Liver (tissue), 9 donors: ENCODE measurements around the gene CABLES1. TPM values are rescaled to one million over a fixed set of nuclear protein-coding genes. Genes with fewer than 3 reads are reported as not detected.

Source experiments
- DNase-seq: peaks from one replicate; pipeline ENCODE4 v3.0.0-alpha.2; 2017; ENCODE audit warnings: low spot score
- H3K27ac ChIP-seq, 2 donors: one replicate each; pipeline ENCODE4 v1.7.0; 2013; ENCODE audit warnings: inconsistent platforms in 2 of 2, low read length in 2 of 2, control low read depth in 1 of 2, low read depth in 1 of 2, mild to moderate bottlenecking in 1 of 2
- H3K27me3 ChIP-seq, 4 donors: one replicate each; pipeline versions ENCODE4 v1.6.1 to v1.7.0; 2013; ENCODE audit warnings: low read length in 3 of 4, inconsistent platforms in 1 of 4, mild to moderate bottlenecking in 1 of 4, moderate library complexity in 1 of 4; ENCODE audit not compliant: control insufficient read depth in 4 of 4, insufficient read depth in 4 of 4
- H3K36me3 ChIP-seq, 4 donors: one replicate each; pipeline versions ENCODE4 v1.6.1 to v1.7.0; 2013; ENCODE audit warnings: low read length in 3 of 4, mild to moderate bottlenecking in 3 of 4, low read depth in 1 of 4, moderate library complexity in 1 of 4; ENCODE audit not compliant: control insufficient read depth in 4 of 4, insufficient read depth in 3 of 4
- H3K4me1 ChIP-seq, 4 donors: one replicate each; pipeline versions ENCODE4 v1.6.1 to v1.7.0; 2013; ENCODE audit warnings: low read length in 3 of 4, mild to moderate bottlenecking in 3 of 4, moderate library complexity in 1 of 4; ENCODE audit not compliant: control insufficient read depth in 4 of 4, insufficient read depth in 4 of 4
- H3K4me3 ChIP-seq, 3 donors: one replicate each; pipeline versions ENCODE4 v1.6.1 to v1.7.0; 2013; ENCODE audit warnings: low read length in 3 of 3, control low read depth in 1 of 3, low read depth in 1 of 3, mild to moderate bottlenecking in 1 of 3
- H3K9ac ChIP-seq, 2 donors: one replicate each; pipeline ENCODE4 v1.7.0; 2013; ENCODE audit warnings: low read length in 2 of 2, mild to moderate bottlenecking in 2 of 2, moderate library complexity in 2 of 2, control low read depth in 1 of 2, low read depth in 1 of 2
- H3K9me3 ChIP-seq, 4 donors: one replicate each; pipeline versions ENCODE4 v1.6.1 to v1.7.0; 2013; ENCODE audit warnings: low read length in 3 of 4; ENCODE audit not compliant: control insufficient read depth in 4 of 4
- FOXA1 ChIP-seq: IDR thresholded peaks from 2 replicates; pipeline ENCODE4 v1.6.1; 2016; ENCODE audit warnings: antibody characterized with exemption
- GABPA ChIP-seq, 2 donors: IDR thresholded peaks in 1 of 2; conservative IDR thresholded peaks in 1 of 2; 2 replicates each; pipeline ENCODE4 v1.6.1; 2016; ENCODE audit warnings: antibody characterized with exemption in 2 of 2, mild to moderate bottlenecking in 1 of 2, moderate library complexity in 1 of 2
- NR2F2 ChIP-seq: IDR thresholded peaks from 2 replicates; pipeline ENCODE4 v1.6.1; 2016; ENCODE audit warnings: antibody characterized with exemption
- RAD21 ChIP-seq, 2 donors: IDR thresholded peaks; 2 replicates each; pipeline ENCODE4 v1.6.1; 2016; ENCODE audit warnings: antibody characterized with exemption in 2 of 2, mild to moderate bottlenecking in 2 of 2
- RXRA ChIP-seq, 2 donors: IDR thresholded peaks; 2 replicates each; pipeline ENCODE4 v1.6.1; 2017 to 2018; ENCODE audit warnings: antibody characterized with exemption in 2 of 2, mild to moderate bottlenecking in 1 of 2
- SP1 ChIP-seq: IDR thresholded peaks from 2 replicates; pipeline ENCODE4 v1.6.1; 2018; ENCODE audit warnings: antibody characterized with exemption, mild to moderate bottlenecking
- TAF1 ChIP-seq: conservative IDR thresholded peaks from 2 replicates; pipeline ENCODE4 v1.6.1; 2016; ENCODE audit warnings: antibody characterized with exemption, mild to moderate bottlenecking
- YY1 ChIP-seq: IDR thresholded peaks from 2 replicates; pipeline ENCODE4 v1.6.1; 2016; ENCODE audit warnings: antibody characterized with exemption, mild to moderate bottlenecking
- WGBS: extraction: QIAGEN DNeasy Blood & Tissue Kit; methylation state at CpG from one replicate; pipeline ENCODE4 v1.1.7; 2013; 5-methylcytosine and 5-hydroxymethylcytosine counted together
- polyA plus RNA-seq, 2 donors: library from polyadenylated mRNA; stranded (reverse) in 1 of 2; unstranded in 1 of 2; fragments of 200-250 nt in 1 of 2; fragments of >200 nt in 1 of 2; fragmentation: Nextera tagmentation in 1 of 2; extraction: Ambion mirVana in 1 of 2; gene quantifications; one replicate each; pipeline versions ENCODE4 v1.2.1 to v1.2.3, GENCODE V29; 2013 to 2015
- total RNA-seq, 2 donors: library from RNA; depleted of rRNA; stranded (reverse); fragments of >200 nt; gene quantifications; one replicate each; pipeline ENCODE4 v1.2.3, GENCODE V29; 2014
- TF ChIP-seq, protein P1 (sequence below): IDR thresholded peaks from 2 replicates; pipeline ENCODE4 v1.6.1; 2016; ENCODE audit warnings: antibody characterized with exemption
- TF ChIP-seq, protein P2 (sequence below): IDR thresholded peaks from 2 replicates; pipeline ENCODE4 v1.6.1; 2016; ENCODE audit warnings: antibody characterized with exemption
- TF ChIP-seq, protein P3 (sequence below): fragments of 150-350 bp; IDR thresholded peaks from 2 replicates; pipeline ENCODE4 v1.5.1; 2017; ENCODE audit warnings: improper control_type of control experiment, low read depth, low read length; ENCODE audit not compliant: missing input control
- TF ChIP-seq, protein P4 (sequence below): IDR thresholded peaks from 2 replicates; pipeline ENCODE4 v1.6.1; 2016; ENCODE audit warnings: antibody characterized with exemption, mild to moderate bottlenecking
- donor health status: healthy.
- donor health status: healthy.
- donor health status: healthy.
- donor health status: healthy.
- donor health status: healthy.

CABLES1 gene
- total and polyA plus RNA-seq, 4 donors = 3.3 to 8.9 (median 4.5) TPM

DNA sequence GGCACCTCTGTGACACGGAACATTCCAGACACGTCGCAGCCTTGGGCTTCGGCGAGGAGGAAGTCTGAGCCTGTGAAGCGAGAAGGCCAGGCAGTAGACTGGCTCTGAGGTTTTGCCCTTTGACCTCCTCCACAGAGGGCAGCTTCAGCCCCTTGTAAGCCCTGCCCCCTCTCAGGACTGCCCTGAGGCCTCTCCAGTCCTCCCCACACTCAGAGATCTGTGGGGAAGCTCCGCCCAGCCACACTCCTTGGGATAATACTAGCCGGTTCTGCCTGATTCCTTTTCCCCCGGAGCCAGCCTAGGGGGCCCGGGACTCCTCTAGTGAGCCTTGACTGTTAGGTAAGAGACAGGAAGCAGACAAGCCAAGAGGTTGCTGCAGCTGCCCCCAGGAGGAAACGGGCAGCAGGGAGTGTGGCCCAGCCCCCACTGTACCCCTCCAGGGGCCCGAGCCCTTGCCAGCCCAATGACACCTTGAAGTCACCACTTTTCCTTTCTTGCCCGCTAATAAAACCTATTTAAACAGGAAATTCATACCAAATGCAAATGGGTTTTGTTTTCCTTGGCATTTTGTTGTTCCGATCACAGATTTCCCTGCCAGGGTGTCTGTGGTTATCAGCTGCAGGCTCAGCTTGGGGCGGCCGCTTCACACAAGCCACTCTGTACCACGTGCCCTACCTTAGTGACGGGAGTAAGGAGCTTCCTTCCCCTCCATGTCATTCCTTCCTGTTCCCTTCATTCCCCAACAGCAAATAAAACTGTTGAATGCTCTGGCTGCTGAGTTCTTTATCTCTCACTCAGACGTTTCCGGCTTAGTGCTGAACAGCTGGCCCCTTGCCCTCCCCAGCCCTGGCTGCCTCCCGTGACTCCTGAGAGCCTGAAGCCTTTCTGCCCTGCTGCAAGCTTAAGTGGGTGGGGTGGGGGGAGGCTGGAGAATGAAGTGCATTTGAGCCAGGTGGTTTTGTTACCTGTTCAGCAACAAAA is 124.7 kb downstream of the CABLES1 start:
- Histone ChIP-seq H3K36me3 (peaks cover 0 to 4% (median under 1%) of the 10 kb centered on the region in 4 donors), H3K27me3 (no peaks in the 10 kb centered on the region), H3K9me3 (no peaks in the 10 kb centered on the region), H3K9ac (peak overlapping the region in 1 of 2 donors; percentile 27), H3K4me3 (peak overlapping the region in 2 of 3 donors; percentile 11 to 20), H3K4me1 (peaks cover 9 to 28% (median 12%) of the 10 kb centered on the region in 4 donors), H3K27ac (peak overlapping the region; percentile 76 to 84)
- peak; percentile 43 for DNase-seq
- 34% methylated on average over 21 of the region's 21 CpGs for WGBS
- TF ChIP-seq RXRA (IDR thresholded peaks at IDR 0.05) = peak; percentile 30 to 35
- peak; percentile 20 to 67 for TF ChIP-seq RAD21 (IDR thresholded peaks at IDR 0.05)
- TF ChIP-seq, protein P1, sequence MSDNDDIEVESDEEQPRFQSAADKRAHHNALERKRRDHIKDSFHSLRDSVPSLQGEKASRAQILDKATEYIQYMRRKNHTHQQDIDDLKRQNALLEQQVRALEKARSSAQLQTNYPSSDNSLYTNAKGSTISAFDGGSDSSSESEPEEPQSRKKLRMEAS = peak; percentile 49
- peak; percentile 93 for TF ChIP-seq NR2F2
- TF ChIP-seq SP1 = peak; percentile 46
- no peak for TF ChIP-seq YY1

DNA sequence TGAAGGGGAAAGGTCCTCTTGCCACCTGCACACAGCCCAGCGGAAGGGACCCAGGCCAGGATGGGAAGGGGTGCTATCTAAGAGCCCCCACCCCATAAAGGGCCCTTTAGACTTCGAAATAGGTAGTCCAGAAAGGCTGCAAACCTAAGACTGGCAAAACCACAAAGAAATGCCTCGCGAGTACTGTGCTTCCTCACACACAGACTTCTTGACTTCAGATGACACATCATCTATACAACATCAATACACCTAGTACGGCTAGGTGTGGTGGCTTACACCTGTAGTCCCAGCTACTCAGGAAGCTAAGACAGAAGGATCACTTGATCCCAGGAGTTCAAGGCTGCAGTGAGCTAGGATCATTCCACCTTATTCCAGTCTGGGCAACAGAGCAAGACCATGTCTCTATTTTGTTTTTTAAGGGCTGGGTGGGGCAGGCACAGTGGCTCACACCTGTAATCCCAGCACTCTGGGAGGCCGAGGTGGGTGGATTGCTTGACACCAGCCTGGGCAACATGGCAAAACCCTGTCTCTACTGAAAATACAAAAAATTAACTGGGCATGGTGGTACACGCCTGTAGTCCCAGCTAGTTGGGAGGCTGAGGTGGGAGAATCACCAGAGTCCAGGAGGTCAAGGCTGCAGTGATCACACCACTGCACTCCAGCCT is 125.8 kb downstream of the CABLES1 start:
- DNase-seq = no peak
- Histone ChIP-seq H3K9ac (no peak overlapping the region), H3K36me3 (peaks cover 0 to 4% (median 0%) of the 10 kb centered on the region in 4 donors), H3K4me3 (no peak overlapping the region), H3K9me3 (no peaks in the 10 kb centered on the region), H3K4me1 (peaks cover 9 to 28% (median 12%) of the 10 kb centered on the region in 4 donors), H3K27me3 (no peaks in the 10 kb centered on the region), H3K27ac (no peak overlapping the region)
- 84% methylated on average over 7 of the region's 7 CpGs for WGBS
- TF ChIP-seq NR2F2 (no peak), RXRA (IDR thresholded peaks at IDR 0.05) (no peak), FOXA1 (no peak), GABPA (IDR thresholded peaks at IDR 0.05 in 1 of 2, conservative IDR thresholded peaks at IDR 0.05 in 1 of 2) (no peak)
- TF ChIP-seq, protein P2, sequence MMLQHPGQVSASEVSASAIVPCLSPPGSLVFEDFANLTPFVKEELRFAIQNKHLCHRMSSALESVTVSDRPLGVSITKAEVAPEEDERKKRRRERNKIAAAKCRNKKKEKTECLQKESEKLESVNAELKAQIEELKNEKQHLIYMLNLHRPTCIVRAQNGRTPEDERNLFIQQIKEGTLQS = no peak

DNA sequence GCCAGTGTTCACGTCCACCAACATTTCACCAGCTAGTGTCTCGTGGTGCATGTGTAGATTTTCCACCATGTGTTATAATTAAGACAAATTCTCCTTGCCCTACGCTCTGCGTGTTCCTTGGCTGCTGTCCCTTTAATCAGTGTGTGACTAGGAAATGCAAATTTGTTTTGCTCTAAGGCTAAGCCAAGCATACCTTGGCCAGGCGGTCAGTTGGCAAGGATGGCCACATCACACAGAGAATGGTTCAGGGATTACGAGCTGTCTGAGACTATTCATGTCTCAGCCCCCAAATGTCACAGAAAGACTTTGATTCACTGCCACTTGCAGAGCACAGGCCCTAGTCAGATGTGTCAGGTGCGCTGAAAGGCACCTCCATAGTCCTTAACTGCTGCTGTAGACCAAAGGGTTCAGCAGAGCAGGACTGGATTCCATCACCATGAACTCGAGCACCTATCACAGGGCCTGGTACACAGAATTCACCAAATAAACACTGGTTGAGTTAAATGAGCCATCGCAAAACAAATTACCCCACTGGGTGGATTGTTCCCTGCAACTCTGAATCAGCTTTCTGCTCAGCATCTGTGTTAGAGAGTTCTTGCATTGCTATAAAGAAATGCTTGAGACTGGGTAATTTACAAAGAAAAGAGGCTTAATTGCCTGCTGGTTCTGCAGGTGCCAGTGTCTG is 128.4 kb downstream of the CABLES1 start:
- 70% methylated on average over 9 of the region's 9 CpGs for WGBS
- Histone ChIP-seq H3K9me3 (no peaks in the 10 kb centered on the region), H3K4me1 (peaks cover 9 to 28% (median 12%) of the 10 kb centered on the region in 4 donors), H3K36me3 (no peaks in the 10 kb centered on the region), H3K27ac (no peak overlapping the region), H3K4me3 (no peak overlapping the region), H3K9ac (no peak overlapping the region), H3K27me3 (no peaks in the 10 kb centered on the region)
- TF ChIP-seq FOXA1 (no peak), YY1 (no peak), RXRA (IDR thresholded peaks at IDR 0.05) (no peak), TAF1 (no peak), SP1 (no peak)
- TF ChIP-seq, protein P2 = no peak
- TF ChIP-seq, protein P3, sequence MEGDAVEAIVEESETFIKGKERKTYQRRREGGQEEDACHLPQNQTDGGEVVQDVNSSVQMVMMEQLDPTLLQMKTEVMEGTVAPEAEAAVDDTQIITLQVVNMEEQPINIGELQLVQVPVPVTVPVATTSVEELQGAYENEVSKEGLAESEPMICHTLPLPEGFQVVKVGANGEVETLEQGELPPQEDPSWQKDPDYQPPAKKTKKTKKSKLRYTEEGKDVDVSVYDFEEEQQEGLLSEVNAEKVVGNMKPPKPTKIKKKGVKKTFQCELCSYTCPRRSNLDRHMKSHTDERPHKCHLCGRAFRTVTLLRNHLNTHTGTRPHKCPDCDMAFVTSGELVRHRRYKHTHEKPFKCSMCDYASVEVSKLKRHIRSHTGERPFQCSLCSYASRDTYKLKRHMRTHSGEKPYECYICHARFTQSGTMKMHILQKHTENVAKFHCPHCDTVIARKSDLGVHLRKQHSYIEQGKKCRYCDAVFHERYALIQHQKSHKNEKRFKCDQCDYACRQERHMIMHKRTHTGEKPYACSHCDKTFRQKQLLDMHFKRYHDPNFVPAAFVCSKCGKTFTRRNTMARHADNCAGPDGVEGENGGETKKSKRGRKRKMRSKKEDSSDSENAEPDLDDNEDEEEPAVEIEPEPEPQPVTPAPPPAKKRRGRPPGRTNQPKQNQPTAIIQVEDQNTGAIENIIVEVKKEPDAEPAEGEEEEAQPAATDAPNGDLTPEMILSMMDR = no peak
- TF ChIP-seq, protein P4, sequence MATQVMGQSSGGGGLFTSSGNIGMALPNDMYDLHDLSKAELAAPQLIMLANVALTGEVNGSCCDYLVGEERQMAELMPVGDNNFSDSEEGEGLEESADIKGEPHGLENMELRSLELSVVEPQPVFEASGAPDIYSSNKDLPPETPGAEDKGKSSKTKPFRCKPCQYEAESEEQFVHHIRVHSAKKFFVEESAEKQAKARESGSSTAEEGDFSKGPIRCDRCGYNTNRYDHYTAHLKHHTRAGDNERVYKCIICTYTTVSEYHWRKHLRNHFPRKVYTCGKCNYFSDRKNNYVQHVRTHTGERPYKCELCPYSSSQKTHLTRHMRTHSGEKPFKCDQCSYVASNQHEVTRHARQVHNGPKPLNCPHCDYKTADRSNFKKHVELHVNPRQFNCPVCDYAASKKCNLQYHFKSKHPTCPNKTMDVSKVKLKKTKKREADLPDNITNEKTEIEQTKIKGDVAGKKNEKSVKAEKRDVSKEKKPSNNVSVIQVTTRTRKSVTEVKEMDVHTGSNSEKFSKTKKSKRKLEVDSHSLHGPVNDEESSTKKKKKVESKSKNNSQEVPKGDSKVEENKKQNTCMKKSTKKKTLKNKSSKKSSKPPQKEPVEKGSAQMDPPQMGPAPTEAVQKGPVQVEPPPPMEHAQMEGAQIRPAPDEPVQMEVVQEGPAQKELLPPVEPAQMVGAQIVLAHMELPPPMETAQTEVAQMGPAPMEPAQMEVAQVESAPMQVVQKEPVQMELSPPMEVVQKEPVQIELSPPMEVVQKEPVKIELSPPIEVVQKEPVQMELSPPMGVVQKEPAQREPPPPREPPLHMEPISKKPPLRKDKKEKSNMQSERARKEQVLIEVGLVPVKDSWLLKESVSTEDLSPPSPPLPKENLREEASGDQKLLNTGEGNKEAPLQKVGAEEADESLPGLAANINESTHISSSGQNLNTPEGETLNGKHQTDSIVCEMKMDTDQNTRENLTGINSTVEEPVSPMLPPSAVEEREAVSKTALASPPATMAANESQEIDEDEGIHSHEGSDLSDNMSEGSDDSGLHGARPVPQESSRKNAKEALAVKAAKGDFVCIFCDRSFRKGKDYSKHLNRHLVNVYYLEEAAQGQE = no peak
- no peak for DNase-seq
